HG03175 (cell line): Measurements from ENCODE around the gene CRYGN.

Experiments used
- ATAC-seq: cut with Tn5 transposase; IDR thresholded peaks from one replicate; pipeline ENCODE4 v1.9.1; 2021; ENCODE audit warnings: mild to moderate bottlenecking, moderate library complexity; ENCODE audit not compliant: unreplicated experiment

Gene CRYGN

DNA sequence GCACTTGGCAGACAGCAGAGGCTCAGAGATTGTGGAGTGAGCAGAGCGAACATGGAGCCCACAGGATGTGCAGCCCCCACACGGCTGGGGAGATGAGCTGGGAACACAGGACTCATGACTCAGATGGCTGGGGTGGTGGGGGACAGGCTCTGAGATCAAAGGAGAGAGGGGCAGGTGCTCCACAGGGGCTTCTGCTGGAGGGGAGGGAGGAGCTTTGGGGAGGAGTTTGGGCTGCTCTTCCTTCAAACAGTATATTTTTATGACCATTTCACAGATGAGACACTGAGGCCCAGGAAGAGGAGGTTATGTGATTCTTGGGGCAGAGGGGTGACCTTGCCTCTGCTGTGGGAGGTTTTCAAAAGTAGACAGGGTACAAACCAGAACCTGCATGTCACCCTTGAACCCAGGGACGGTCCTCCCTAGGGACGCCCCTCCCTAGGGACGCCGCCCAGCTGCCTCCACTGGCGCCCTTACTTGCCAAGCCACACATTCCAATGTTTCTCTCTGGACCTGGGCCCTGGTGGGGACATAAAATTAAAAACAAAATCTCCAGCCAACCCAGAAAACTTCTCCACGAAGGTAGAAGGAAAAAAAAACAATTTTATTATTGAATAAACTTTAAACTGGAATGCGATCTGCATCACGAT is 981 bp upstream of the CRYGN start:
- ATAC-seq, result no peak

DNA sequence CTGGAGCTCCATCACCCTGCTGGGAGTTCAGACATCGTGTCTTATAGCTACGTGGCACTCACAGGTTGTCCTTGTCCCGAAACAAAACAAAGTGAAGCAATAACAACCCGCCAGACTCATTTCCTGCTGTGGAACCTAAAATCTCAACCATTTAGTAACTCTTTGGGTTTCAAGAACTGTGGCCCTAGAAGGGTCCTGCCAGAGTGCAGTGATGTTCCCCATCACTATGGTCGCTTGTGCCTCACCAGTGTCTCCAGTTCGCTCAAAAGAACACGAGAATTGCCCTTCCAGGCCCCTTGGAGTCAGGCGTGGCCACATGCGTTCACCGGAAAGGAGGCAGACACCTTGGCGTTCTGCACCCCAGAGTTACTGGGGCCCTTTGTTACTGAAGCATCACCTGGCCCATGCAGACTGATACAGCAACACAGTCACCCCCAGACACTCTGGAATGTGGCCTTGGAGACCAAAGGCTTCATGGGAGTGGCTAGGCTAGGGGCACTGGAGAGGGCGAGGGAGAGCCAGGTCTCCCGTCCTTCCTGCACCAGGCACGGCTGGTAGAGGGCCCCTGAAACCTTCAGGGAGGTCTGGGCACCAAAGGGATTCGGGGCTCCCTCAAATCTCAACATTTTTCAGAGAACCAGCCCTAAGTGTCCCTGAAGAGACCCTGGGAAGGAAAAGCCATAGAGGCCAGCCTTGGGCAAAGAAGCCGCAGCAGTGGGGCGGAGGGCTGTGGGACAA is 908 bp downstream of the CRYGN start:
- no peak for ATAC-seq

DNA sequence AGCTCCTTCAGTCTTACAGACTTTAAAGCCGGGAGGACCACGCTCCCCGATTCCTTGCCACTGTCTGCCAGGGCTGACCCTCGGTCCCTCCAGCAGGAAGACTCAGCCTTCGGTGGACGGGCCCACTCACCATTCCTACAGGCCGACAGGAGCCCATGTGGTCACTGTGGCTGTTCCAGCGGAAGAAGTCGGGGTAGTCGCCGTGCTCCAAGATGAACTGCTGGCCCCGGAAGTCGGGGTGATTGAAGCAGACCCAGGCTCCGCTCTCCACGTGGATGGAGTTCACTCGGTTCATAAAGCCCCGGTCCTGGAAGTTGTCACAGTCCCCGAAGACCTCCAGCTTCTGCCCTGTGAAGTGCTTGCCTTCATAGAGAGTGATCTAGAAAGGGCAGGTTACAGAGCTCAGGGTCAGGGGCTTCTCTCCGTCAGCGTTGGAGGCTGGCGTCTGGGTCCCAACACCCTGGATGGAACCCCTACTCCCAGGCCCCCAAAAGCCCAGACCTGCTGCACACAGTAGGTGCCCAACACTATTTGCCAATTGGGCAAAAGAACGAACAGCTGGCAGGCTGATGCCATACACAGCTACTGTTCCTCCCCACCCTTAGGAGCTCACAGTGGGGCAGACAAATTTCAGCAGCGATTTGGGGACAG is 1.9 kb downstream of the CRYGN start:
- no peak for ATAC-seq

DNA sequence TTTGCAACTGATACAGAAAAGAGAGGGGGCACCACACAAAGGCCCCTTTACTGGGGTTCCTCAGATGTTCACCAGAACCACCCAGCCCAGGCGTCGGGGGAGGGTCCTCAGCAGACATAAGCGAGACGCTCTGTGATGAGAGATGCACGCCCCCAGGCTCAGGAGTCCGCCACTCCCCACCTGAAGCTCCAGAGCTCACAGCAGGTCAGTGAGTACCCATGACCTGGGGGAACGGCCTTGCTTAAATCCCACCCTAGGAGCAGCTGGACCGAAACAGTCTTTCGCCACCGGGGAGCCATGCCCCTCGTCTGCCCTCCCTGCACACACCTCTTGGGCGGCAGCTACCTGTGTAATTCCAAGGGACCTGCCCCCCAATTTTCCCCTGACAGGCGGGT is 2.8 kb downstream of the CRYGN start:
- ATAC-seq, result no peak

DNA sequence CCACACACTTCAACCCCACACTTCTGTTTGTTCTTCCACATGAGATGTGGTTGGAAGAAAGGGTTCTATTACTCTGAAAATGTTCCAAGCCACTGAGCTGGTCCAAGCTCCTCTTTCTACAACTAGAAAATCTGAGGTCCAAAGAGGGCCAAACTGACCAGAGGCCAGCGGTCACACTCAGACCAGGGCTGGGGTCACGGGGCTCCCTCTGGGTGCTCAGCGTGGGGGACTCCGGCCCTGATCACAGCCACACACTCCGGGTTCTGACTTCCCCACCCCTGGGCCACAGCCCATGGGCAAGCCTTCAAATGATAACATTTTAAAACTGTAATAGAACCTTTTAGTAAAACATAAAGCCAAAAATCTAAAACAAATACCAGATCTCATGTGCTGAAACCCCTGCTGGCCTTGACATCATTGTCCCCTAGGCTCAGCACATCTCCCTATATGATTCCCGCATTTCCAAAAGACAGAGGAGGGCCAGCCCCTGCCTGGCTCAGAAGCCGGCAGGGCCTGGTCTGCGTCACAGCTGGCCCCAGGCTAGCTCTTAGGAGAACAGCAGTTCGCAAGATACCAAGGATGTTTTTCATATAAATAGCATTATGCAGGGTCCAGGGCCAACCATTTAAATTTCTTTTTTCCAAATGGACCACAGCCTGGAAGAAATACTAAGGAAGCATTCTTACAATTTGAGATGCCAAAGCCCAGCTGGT is 3.3 kb downstream of the CRYGN start:
- no peak for ATAC-seq

DNA sequence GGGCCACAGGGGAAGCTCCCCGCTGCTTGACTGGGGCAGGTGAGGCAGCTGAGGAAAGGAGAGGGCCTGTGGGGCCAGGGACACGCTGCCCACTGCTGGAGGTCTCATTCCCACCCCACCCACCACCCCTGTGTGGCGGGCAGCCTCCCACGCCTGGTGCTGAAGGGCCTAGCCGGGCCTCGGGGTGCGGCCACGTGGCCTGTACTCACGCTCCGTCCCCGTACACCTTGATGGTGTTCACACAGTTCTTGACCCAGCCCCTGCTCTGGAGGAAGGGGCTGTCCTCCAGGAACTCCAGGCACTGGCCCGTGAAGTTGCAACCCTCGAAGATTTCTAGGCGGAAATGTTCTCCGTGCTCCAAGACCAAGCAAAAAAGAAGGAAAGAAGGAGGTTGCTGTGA is 4.0 kb downstream of the CRYGN start:
- no peak for ATAC-seq

DNA sequence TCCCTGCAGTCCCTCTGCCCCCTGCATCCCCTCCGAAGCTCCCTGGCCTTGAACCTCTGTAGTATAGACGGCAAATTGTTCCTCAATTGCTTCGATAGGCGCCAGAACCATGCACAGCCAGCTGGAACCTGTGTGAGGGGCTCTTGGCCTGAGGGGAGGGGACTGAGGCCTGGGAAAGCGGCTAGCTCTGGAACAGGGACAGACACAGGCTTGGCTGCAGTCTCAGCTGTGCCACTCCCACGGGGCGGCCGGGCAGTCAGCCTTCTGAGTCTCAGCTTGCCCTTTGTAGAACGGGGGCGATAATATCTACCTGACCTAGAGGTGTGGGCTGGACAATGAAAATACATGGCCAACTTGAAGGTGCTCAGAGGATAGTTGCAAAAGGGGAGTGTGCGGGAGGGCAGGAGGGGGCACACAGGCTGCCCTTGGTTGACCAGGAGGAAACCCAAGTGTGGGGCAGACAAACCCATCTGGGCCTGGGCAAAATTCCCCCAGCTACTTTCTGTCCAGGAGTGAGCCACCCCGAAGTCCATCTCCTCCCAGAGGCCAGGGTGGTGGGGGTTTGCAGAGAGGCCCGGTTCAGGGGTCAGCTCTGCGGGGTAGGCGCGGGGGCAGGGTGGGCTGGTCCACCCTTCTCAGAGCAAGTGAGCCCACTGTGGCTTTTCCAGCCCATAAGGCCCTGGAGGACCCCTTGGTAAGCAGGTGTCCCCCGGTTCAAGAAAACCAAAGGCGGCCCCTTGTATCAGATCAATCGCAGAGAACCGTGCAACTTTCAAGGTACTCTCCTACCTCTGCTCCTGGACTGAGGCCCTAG is 4.6 kb downstream of the CRYGN start:
- ATAC-seq, result no peak

DNA sequence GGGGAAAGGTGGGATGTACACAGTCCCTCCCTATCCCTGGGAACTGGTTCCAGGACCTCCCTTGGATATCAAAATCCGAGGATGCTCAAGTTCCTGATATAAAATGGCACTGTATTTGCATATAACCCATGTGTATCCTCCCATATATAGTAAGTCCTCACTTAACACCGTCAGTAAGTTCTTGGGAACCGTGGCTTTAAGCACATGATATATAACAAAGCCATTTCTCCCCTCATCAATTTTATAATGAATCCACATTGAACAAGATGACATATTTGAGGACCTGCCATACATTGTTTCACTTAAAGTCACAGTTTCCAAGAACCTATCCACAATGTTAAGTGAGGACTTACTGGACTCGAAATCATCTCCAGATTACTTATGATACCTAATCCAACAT is 5.4 kb downstream of the CRYGN start:
- ATAC-seq, result no peak

DNA sequence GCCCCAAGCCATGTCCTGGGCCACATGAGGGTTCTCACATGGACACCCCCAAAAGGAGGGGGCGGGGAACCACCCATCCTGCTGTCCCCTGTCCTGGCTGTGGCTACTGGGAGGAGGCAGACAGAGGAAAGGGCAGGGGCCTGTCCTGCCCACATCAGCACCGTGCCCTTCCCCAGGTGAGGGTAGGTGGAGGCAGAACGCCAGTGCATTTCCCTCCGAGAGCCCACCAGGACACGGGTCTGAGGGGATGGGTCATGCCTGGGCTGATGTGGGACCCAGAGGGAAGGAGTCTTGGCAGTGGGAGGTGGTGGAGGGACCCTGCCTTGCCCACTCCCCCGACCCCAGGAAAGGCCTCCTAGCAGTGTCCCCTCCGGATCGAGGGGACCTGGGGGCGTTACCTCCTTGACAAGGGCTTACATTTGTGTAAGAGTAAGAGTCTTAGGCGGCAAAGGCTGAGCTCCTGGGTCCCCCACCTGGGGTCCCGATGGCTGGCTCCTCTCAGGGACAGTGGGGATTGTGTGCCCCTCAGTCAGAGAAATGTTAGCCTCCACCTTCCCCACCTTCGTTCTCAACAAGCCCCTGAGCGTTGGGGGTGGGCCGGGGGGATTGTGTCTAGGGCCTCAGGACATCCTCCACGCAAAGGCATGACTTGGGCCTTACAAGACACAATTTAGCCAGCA is 6.1 kb downstream of the CRYGN start:
- no peak for ATAC-seq

DNA sequence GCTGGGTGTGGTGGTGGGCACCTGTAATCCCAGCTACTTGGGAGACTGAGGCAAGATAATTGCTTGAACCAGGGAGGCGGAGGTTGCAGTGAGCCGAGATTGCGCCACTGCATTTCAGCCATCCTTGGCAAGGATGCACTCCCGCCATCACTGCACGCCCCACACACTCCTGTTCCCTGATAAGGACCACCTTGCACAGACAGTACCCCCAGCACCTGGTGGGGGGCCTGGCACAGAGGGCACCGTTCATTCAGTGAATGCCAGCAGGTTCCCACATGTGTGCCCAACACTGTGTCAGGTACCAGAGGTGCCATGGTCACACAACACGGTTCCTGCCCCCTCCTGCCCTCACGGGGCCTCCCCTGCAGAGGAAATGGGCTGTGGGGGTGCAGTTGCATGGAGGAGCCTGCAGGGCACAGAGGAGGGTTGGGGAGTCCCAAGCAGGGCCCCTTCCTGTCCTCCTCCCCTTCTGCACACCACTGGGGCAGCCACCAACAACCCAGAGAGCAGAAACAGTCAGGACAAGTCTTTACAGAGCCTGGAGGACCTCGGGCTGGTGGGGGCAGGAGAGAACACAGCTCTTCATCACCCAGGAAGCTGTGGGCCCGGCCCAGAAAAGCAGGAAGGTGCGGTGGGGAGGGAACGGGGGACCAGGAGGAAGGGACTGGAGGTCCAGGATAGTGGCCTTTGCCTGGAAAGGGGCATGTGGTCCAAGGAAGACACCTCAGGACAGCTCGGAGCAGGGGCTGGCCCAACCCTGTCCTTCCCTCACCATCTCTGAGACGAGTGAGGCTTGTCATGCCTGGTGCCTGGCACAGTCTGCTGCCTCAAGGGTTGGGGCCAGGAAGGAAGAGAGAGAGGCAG is 7.1 kb downstream of the CRYGN start:
- ATAC-seq, result peak; percentile 74

DNA sequence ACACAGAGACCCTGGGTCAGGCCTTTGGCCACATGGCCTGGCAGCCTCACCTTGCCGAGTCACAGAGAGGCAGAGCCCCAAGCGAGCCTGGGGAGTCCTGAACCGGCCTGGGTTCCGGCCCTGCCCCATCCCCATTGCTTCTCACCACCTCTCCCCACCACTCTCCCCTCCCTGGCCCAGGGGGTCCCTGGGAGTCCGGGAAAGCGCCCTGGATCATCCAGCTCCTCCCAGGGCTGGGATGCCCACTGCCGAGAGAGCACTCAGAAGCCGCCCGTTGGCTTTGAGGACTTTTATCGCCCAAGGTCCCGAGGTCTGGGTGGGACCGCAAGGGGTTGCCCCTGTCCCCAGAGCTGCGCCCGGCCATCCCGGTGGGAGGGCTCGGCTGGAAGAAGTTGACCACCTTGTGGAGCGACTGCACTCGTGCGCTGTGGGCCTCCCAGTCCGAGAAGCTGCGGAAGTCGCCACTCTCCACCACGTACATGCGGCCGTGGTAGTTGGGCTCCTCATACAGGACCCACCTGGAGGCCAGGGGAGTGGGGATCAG is 8.1 kb downstream of the CRYGN start:
- ATAC-seq, result no peak

DNA sequence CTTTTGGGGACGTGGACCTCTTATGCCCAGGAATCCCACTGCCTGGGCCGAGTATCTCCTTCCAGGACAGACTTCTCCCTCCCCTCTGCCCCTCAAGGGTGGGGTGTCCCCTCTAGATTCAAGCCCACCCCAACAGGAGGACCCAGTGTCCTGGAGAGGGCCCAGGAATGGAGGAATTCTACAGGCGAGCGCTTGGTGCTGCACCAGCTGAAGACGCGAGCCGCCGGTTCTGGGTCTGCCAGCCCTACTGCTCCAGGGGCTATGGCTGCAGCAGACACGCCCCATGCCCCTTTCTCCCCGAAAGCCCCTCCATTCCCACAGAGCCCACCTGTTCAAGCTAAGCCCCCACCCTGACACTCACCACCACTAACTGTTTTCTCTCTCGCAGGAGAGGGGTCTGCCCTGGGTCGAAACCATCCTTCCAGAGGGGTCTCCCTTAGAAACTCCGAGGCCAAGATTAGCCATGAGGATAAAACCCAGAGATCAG is 8.6 kb downstream of the CRYGN start:
- no peak for ATAC-seq

DNA sequence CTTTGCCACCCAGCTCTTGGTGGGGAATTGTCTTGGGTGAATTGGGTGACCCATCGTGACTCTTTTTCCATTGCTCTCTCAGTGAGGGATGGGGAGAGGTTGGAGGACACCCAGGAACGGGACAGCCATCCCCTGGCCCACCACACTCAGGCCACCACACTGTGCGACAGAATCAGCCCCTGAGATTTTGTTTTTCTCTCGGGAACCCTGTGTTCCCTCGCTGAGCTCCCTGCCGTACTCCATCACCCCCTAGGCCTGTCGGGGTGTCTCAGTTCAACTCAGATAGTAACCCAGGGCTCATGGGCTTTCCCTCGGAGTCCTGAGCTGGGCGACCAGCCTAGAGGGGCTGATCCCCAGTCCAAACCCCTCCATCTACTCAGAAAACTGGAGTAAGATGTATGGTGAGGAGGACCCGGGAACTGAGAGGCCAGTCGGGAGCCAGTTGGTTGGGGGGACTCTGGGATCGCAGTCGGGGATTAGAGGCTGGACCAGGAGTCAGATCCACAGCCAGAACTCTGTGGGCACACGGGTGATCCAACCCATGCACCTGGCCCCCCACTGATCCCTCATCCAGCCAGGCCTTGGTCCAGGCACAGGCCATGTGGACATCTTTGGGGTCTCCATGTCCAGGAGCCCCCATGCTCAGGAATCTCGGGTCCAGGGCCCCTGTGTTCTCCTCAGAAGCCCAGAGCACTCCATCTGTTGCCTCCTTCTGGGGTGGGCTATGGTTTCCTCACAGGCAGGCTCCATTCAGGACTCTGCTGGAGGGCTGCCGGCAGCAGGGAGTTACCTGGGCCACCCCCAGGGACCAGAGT is 9.3 kb downstream of the CRYGN start:
- ATAC-seq, result no peak

DNA sequence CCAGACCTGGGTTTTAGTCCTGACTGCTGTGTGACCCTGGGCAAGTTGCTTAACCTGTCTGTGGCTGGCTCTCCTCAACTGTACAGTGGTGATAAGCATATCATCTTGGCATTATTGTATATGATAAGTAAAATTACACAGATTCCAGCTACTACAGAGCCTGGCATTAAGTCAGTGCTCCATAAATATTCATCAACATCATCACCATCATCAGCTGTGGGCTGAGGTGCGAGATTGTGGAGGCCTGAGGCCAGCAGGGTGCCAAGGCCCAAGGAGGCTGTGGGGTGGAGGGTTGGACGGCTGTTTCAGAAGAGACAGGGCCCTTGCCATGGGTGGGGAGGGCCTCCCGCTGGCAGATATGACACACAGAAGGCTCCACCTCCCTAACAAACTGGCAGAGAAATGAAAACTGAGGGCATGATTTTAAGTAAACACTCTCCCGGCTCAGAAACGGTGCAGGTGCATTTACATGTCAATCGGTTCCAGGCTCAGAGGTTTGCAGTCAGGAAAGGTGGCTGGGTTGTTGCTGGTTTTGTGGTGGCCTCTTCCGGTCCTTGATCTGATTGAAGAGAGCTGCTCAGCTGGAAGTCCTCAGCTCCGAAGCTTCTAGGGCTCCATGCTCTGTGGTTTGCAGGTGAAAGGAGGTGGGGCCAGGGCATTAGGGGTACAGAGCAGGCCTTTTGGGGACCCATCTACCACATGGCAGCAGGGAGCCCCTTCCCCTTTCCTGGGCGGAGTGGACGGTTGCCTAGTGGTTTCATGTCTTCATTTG is 10.2 kb downstream of the CRYGN start:
- no peak for ATAC-seq

DNA sequence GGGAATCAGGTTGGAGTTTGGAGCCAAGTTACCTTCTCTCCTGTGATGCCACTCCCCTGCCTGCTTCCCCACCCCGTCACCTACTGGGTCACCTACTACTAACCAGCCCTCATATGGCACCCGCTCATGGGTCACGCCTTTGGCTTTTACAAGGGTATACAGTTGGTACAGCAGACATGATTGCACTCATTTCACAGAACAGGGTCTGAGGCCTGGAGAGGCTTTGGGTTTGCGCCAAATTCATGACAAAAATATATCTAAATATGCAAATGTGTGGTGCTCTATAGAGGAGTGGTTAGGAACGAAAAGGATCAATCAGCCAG is 10.7 kb downstream of the CRYGN start:
- ATAC-seq, result no peak

DNA sequence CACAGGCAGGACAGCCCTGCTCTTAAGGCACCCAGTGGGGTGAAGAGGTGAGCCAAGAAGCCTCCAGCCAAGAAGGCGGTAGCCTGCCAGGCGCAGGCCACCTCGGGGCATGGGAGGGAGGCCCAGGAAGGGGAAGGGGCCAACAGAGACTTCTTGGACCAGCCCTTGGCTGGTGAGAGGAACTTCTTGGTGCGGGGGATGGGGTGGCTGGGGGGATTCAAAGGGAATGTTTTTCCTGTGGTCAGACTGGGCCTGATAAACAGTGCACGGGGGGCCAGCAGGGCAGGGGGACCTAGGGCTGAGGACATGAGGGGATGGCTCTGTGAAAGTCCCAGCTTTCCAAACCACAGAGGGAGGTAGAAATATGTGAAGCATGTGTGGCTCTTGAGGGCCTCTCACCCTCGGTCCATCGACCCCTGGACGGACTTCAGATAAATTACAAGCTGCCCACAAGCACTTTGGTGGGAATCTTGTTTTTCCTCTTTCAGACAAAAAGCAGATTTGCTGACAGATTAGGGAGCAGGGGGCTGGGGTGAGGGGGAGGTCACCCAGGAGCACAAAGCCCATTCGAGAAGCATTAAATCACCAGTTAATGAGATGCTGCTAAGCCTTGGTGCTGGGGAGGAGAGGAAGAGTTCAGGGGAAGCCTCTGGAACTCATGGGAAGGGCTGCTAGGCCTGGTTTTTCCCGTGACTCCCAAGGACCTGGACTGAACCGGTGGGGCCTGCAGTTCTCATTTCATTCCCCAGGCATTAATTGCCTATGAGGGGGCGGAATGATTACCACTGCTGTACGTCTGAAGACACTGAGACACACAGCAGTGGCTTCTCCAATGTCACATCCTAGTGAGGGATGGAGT is 11.3 kb downstream of the CRYGN start:
- no peak for ATAC-seq
